Panc1 (cell line): ENCODE data around the gene LANCL2. TPM values are rescaled to one million over a fixed set of nuclear protein-coding genes. Genes with fewer than 3 reads are reported as not detected.

Experiments used
- ATAC-seq: fragments of 200-7000 bp; cut with Tn5 transposase; 2 replicates; pipeline ENCODE4 v1.9.1; 2020; ENCODE audit warnings: mild to moderate bottlenecking, moderate library complexity
- BruUV-seq: library from RNA; stranded (reverse); fragments of 400-500 nt; replicated peaks from 2 replicates; lab custom pipeline; 2021; lab: Mats Ljungman, UMichigan
- CTCF ChIA-PET: fragments of 300-600 bp; sonication (Branson Sonifier 250); formaldehyde crosslinking; loops from one replicate; lab custom pipeline; 2022; ENCODE audit warnings: antibody characterized with exemption; lab: Charles Lee
- POLR2A ChIA-PET: fragments of 300-600 bp; sonication (Branson Sonifier 250); formaldehyde crosslinking; loops from one replicate; lab custom pipeline; 2022; ENCODE audit warnings: antibody characterized with exemption; lab: Charles Lee
- DNase-seq: peaks from one replicate; pipeline ENCODE4 v3.0.0-alpha.2; 2010; ENCODE audit warnings: low read depth, low spot score
- H3K27ac ChIP-seq: 2 replicates; pipeline ENCODE4 v1.5.1; 2011; ENCODE audit warnings: mild to moderate bottlenecking, low read length, inconsistent platforms
- H3K27me3 ChIP-seq: fragments of 200-500 bp; sonication (Bioruptor generic); 2 replicates; pipeline ENCODE4 v1.6.0; 2014; ENCODE audit warnings: low read length, inconsistent platforms; ENCODE audit not compliant: control insufficient read depth, insufficient read depth
- H3K36me3 ChIP-seq: fragments of 200-500 bp; sonication (Bioruptor generic); 2 replicates; pipeline ENCODE4 v1.5.1; 2014; ENCODE audit warnings: inconsistent platforms, mild to moderate bottlenecking, low read length, moderate library complexity; ENCODE audit not compliant: control insufficient read depth, insufficient read depth
- H3K4me1 ChIP-seq: 2 replicates; pipeline ENCODE4 v1.5.1; 2011; ENCODE audit warnings: inconsistent platforms, mild to moderate bottlenecking, low read length, moderate library complexity; ENCODE audit not compliant: control insufficient read depth, insufficient read depth
- H3K4me3 ChIP-seq, 2 experiments: 2 replicates each; pipeline ENCODE4 v1.5.1; 2011 to 2012; ENCODE audit warnings: low read depth in 2 of 2, low read length in 2 of 2, mild to moderate bottlenecking in 2 of 2, inconsistent platforms in 1 of 2, moderate library complexity in 1 of 2
- H3K9me3 ChIP-seq: fragments of 200-500 bp; sonication (Bioruptor generic); 2 replicates; pipeline ENCODE4 v1.5.1; 2014; ENCODE audit warnings: low read depth, mild to moderate bottlenecking, inconsistent platforms, low read length, moderate library complexity; ENCODE audit not compliant: control insufficient read depth, insufficient read depth
- POLR2AphosphoS5 ChIP-seq: IDR thresholded peaks from 2 replicates; pipeline ENCODE4 v1.6.1; 2012; ENCODE audit warnings: mild to moderate bottlenecking, low read depth, low read length, moderate library complexity
- SIN3A ChIP-seq: IDR thresholded peaks from 2 replicates; pipeline ENCODE4 v1.6.1; 2012; ENCODE audit warnings: low read depth, mild to moderate bottlenecking, low read length, moderate library complexity, borderline replicate concordance; ENCODE audit not compliant: insufficient read depth
- TCF7L2 ChIP-seq: IDR thresholded peaks from 2 replicates; pipeline ENCODE4 v1.6.1; 2011; ENCODE audit warnings: mild to moderate bottlenecking, low read depth, low read length, inconsistent platforms
- in situ Hi-C: cut with HindIII; loops from 2 replicates; pipeline ENCODE4 v1.10.0; 2016; ENCODE audit warnings: low sequenced_read_pairs, low pct_unique_long_range_greater_than_20kb
- intact Hi-C: fragments of 100-400 bp; cut with micrococcal nuclease; formaldehyde crosslinking; loops from one replicate; pipeline ENCODE4 v1.10.0; 2022; ENCODE audit not compliant: unreplicated experiment
- total RNA-seq: library from RNA; stranded (reverse); gene quantifications from one replicate; pipeline ENCODE4 v1.2.1, GENCODE V29; 2021; ENCODE audit not compliant: unreplicated experiment
- TF ChIP-seq, protein P1 (sequence below), 2 experiments: IDR thresholded peaks; 2 replicates each; pipeline ENCODE4 v1.6.1; 2011 to 2012; ENCODE audit warnings: low read depth in 2 of 2, control low read depth in 1 of 2, low read length in 1 of 2, mild to moderate bottlenecking in 1 of 2, moderate library complexity in 1 of 2; ENCODE audit not compliant: insufficient read depth in 1 of 2
- TF ChIP-seq, protein P2 (sequence below): fragments of 450-650 bp; IDR thresholded peaks from 2 replicates; pipeline ENCODE4 v1.5.1; 2017; ENCODE audit warnings: mild to moderate bottlenecking

Gene LANCL2
- total RNA-seq, 1 experiment from 2014 or later = 30.6 TPM

DNA sequence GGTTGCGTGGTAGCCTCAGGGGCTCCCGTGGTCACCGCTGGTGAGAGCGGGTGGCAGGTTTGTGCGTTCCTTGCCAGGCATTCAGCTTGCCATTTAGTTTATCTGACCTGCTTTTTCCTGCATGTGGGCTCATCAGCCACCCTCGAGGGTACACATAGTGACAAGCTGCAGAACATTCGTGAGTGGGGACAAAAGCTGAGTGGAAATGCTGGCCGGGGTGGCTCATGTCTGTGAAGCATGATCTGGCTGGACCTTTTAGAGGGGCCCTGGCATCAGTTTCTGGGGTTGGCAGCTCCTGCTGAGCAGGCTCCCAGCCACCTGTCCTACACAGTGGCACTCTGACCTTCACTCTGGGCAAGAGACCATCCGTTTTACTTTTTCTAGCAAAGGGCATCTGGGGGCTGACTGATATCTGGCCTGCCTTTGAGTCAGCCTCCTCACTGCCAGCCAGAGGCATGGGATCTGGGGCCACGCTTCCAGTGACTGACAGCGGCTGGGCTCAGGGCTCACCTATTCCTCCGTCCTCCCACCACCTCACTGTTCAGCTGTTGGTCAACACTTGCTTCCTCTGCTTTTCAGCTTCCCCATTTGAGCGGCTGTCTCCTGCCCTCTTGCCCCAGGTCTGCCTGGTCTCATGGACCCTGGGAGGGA is 75.0 kb downstream of the LANCL2 start:
- CTCF ChIA-PET = no interaction called here
- in situ Hi-C loops = no loop called here
- no peak for DNase-seq
- H3K27ac ChIP-seq = no peak overlapping the region
- no peak overlapping the region for H3K4me3 ChIP-seq
- no peaks in the 10 kb centered on the region for H3K9me3 ChIP-seq
- TF ChIP-seq, protein P1, sequence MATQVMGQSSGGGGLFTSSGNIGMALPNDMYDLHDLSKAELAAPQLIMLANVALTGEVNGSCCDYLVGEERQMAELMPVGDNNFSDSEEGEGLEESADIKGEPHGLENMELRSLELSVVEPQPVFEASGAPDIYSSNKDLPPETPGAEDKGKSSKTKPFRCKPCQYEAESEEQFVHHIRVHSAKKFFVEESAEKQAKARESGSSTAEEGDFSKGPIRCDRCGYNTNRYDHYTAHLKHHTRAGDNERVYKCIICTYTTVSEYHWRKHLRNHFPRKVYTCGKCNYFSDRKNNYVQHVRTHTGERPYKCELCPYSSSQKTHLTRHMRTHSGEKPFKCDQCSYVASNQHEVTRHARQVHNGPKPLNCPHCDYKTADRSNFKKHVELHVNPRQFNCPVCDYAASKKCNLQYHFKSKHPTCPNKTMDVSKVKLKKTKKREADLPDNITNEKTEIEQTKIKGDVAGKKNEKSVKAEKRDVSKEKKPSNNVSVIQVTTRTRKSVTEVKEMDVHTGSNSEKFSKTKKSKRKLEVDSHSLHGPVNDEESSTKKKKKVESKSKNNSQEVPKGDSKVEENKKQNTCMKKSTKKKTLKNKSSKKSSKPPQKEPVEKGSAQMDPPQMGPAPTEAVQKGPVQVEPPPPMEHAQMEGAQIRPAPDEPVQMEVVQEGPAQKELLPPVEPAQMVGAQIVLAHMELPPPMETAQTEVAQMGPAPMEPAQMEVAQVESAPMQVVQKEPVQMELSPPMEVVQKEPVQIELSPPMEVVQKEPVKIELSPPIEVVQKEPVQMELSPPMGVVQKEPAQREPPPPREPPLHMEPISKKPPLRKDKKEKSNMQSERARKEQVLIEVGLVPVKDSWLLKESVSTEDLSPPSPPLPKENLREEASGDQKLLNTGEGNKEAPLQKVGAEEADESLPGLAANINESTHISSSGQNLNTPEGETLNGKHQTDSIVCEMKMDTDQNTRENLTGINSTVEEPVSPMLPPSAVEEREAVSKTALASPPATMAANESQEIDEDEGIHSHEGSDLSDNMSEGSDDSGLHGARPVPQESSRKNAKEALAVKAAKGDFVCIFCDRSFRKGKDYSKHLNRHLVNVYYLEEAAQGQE (IDR thresholded peaks at IDR 0.05; ENCODE audit: insufficient read depth in 1 of 2, low read depth in 2 of 2, low read length in 1 of 2) = no peak
- TF ChIP-seq, protein P2, sequence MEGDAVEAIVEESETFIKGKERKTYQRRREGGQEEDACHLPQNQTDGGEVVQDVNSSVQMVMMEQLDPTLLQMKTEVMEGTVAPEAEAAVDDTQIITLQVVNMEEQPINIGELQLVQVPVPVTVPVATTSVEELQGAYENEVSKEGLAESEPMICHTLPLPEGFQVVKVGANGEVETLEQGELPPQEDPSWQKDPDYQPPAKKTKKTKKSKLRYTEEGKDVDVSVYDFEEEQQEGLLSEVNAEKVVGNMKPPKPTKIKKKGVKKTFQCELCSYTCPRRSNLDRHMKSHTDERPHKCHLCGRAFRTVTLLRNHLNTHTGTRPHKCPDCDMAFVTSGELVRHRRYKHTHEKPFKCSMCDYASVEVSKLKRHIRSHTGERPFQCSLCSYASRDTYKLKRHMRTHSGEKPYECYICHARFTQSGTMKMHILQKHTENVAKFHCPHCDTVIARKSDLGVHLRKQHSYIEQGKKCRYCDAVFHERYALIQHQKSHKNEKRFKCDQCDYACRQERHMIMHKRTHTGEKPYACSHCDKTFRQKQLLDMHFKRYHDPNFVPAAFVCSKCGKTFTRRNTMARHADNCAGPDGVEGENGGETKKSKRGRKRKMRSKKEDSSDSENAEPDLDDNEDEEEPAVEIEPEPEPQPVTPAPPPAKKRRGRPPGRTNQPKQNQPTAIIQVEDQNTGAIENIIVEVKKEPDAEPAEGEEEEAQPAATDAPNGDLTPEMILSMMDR = no peak
- TF ChIP-seq POLR2AphosphoS5 (no peak), TCF7L2 (no peak), SIN3A (no peak)
- no peaks in the 10 kb centered on the region for H3K4me1 ChIP-seq
- no peaks in the 10 kb centered on the region for H3K27me3 ChIP-seq
- ATAC-seq = peak; percentile 13; the same call in 1 of the 2 replicates
- POLR2A ChIA-PET = no interaction called here
- intact Hi-C loops = no loop called here
- no TSS peak for BruUV-seq
- H3K36me3 ChIP-seq = no peaks in the 10 kb centered on the region

DNA sequence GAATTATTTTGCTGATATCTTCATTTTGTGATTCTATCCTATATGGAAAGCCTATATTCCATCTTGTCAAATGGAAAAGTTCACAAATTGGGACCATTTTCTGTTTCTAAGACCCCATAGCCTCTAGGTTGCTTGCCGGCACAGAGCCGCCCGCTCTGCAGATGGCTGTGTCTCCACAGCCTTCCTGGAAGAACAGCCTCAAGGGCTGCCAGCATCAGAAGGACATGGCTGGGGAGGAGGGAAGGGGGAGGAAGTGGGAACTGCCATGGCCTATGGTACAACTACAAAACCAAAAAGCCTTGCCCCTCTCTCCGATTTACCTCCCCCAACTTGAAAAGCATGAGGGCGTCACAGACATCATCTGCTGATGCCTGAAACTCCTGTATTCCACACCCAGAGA is 75.9 kb downstream of the LANCL2 start:
- no peak overlapping the region for H3K27ac ChIP-seq
- TF ChIP-seq POLR2AphosphoS5 (no peak), TCF7L2 (no peak), SIN3A (no peak)
- TF ChIP-seq, protein P1 (IDR thresholded peaks at IDR 0.05; ENCODE audit: insufficient read depth in 1 of 2, low read depth in 2 of 2, low read length in 1 of 2) = no peak
- TF ChIP-seq, protein P2 = no peak
- H3K4me3 ChIP-seq = no peak overlapping the region
- CTCF ChIA-PET = interaction anchor here (0.6 kb wide), 1 partner anchor 143 kb away, joined by 5 read pairs; no protein-coding TSS in a partner anchor
- ATAC-seq (no peak), DNase-seq (no peak)
- POLR2A ChIA-PET = no interaction called here
- intact Hi-C loops = no loop called here
- H3K4me1 ChIP-seq = no peaks in the 10 kb centered on the region
- H3K27me3 ChIP-seq = no peaks in the 10 kb centered on the region
- no TSS peak for BruUV-seq
- no peaks in the 10 kb centered on the region for H3K36me3 ChIP-seq
- in situ Hi-C loops = no loop called here
- H3K9me3 ChIP-seq = no peaks in the 10 kb centered on the region
